ENCODE results near the gene TBC1D2B.

- no peak for TF ChIP-seq CREB1 (CRISPR knock-in tag; IDR thresholded peaks at IDR 0.05)
- TF ChIP-seq, protein P1, sequence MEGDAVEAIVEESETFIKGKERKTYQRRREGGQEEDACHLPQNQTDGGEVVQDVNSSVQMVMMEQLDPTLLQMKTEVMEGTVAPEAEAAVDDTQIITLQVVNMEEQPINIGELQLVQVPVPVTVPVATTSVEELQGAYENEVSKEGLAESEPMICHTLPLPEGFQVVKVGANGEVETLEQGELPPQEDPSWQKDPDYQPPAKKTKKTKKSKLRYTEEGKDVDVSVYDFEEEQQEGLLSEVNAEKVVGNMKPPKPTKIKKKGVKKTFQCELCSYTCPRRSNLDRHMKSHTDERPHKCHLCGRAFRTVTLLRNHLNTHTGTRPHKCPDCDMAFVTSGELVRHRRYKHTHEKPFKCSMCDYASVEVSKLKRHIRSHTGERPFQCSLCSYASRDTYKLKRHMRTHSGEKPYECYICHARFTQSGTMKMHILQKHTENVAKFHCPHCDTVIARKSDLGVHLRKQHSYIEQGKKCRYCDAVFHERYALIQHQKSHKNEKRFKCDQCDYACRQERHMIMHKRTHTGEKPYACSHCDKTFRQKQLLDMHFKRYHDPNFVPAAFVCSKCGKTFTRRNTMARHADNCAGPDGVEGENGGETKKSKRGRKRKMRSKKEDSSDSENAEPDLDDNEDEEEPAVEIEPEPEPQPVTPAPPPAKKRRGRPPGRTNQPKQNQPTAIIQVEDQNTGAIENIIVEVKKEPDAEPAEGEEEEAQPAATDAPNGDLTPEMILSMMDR (IDR thresholded peaks at IDR 0.05) = no peak
- TF ChIP-seq, protein P2, sequence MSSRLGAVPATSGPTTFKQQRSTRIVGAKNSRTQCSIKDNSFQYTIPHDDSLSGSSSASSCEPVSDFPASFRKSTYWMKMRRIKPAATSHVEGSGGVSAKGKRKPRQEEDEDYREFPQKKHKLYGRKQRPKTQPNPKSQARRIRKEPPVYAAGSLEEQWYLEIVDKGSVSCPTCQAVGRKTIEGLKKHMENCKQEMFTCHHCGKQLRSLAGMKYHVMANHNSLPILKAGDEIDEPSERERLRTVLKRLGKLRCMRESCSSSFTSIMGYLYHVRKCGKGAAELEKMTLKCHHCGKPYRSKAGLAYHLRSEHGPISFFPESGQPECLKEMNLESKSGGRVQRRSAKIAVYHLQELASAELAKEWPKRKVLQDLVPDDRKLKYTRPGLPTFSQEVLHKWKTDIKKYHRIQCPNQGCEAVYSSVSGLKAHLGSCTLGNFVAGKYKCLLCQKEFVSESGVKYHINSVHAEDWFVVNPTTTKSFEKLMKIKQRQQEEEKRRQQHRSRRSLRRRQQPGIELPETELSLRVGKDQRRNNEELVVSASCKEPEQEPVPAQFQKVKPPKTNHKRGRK (CRISPR knock-in tag; IDR thresholded peaks at IDR 0.05; ENCODE audit: borderline replicate concordance) = no peak
- TF ChIP-seq, protein P3, sequence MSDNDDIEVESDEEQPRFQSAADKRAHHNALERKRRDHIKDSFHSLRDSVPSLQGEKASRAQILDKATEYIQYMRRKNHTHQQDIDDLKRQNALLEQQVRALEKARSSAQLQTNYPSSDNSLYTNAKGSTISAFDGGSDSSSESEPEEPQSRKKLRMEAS (CRISPR knock-in tag; IDR thresholded peaks at IDR 0.05) = no peak
- no peak for TF ChIP-seq ZNF416 (CRISPR knock-in tag; IDR thresholded peaks at IDR 0.05)
- TF ChIP-seq, protein P4, sequence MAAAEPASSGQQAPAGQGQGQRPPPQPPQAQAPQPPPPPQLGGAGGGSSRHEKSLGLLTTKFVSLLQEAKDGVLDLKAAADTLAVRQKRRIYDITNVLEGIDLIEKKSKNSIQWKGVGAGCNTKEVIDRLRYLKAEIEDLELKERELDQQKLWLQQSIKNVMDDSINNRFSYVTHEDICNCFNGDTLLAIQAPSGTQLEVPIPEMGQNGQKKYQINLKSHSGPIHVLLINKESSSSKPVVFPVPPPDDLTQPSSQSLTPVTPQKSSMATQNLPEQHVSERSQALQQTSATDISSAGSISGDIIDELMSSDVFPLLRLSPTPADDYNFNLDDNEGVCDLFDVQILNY (CRISPR knock-in tag; IDR thresholded peaks at IDR 0.05) = no peak
- TF ChIP-seq NR1H2 (CRISPR knock-in tag; IDR thresholded peaks at IDR 0.05) = no peak
- no peak for TF ChIP-seq TEAD4 (CRISPR knock-in tag; IDR thresholded peaks at IDR 0.05)
- TF ChIP-seq SP1 (CRISPR knock-in tag; conservative IDR thresholded peaks at IDR 0.05) = no peak
- no peak for TF ChIP-seq ZNF121 (CRISPR knock-in tag; IDR thresholded peaks at IDR 0.05)
- no peak for TF ChIP-seq ESRRA (CRISPR knock-in tag; IDR thresholded peaks at IDR 0.05; ENCODE audit: borderline replicate concordance)
These were observed 88.9 kb downstream of the TBC1D2B start for GRCh38 chr15:77988347-77989295.

Measured in WTC11 (cell line).